IMR-90 (cell line): Measurements from ENCODE around the gene CYP4V2. TPM values are rescaled to one million over a fixed set of nuclear protein-coding genes. Genes with fewer than 3 reads are reported as not detected.

Experiments
- ATAC-seq: fragments of 200-7000 bp; cut with Tn5 transposase; 2 replicates; pipeline ENCODE4 v1.9.1; 2020; ENCODE audit warnings: low read depth, mild to moderate bottlenecking, moderate library complexity
- BruUV-seq: library from RNA; stranded (reverse); fragments of 400-500 nt; replicated peaks from 2 replicates; lab custom pipeline; 2021; lab: Mats Ljungman, UMichigan
- CTCF ChIA-PET: fragments of 300-600 bp; formaldehyde crosslinking; extraction: SDS; loops from one replicate; lab custom pipeline; 2021; ENCODE audit warnings: antibody characterized with exemption; lab: Yijun Ruan, JAX
- POLR2A ChIA-PET: fragments of 300-600 bp; sonication (Branson Sonifier 250); formaldehyde crosslinking; loops from one replicate; lab custom pipeline; 2022; ENCODE audit warnings: antibody characterized with exemption; ENCODE audit not compliant: unreplicated experiment; lab: Charles Lee
- DNase-seq: peaks from one replicate; pipeline ENCODE4 v3.0.0; 2013
- H2AFZ ChIP-seq: replicated peaks from 2 replicates; pipeline ENCODE3; 2013; ENCODE audit warnings: low read length, mild to moderate bottlenecking; ENCODE audit not compliant: poor library complexity
- H2AK5ac ChIP-seq: 2 replicates; pipeline ENCODE4 v1.6.1; 2013; ENCODE audit warnings: low read depth, low read length, inconsistent platforms
- H2AK9ac ChIP-seq: replicated peaks from 2 replicates; pipeline ENCODE3; 2013; ENCODE audit warnings: mild to moderate bottlenecking, low read depth, low read length, moderate library complexity; ENCODE audit not compliant: poor library complexity
- H2BK120ac ChIP-seq: 2 replicates; pipeline ENCODE4 v1.6.1; 2013; ENCODE audit warnings: low read depth, low read length, inconsistent platforms
- H2BK15ac ChIP-seq: 3 replicates; pipeline ENCODE4 v1.6.1; 2013; ENCODE audit warnings: low read depth, low read length, inconsistent platforms
- H2BK20ac ChIP-seq: 2 replicates; pipeline ENCODE4 v1.6.1; 2013; ENCODE audit warnings: low read depth, mild to moderate bottlenecking, inconsistent platforms, low read length, moderate library complexity
- H2BK5ac ChIP-seq: 2 replicates; pipeline ENCODE4 v1.6.1; 2013; ENCODE audit warnings: mild to moderate bottlenecking, low read depth, low read length, inconsistent platforms; ENCODE audit not compliant: poor library complexity, severe bottlenecking
- H3K14ac ChIP-seq: replicated peaks from 2 replicates; pipeline ENCODE4 v1.6.1; 2013; ENCODE audit warnings: low read depth, low read length, inconsistent platforms
- H3K18ac ChIP-seq: 2 replicates; pipeline ENCODE4 v1.6.1; 2013; ENCODE audit warnings: low read depth, low read length, control low read depth
- H3K23ac ChIP-seq: 2 replicates; pipeline ENCODE4 v1.6.1; 2013; ENCODE audit warnings: low read depth, low read length, inconsistent platforms
- H3K27ac ChIP-seq: 2 replicates; pipeline ENCODE4 v1.5.1; 2013; ENCODE audit warnings: mild to moderate bottlenecking, control low read depth, low read length; ENCODE audit not compliant: insufficient read depth
- H3K27me3 ChIP-seq: 2 replicates; pipeline ENCODE4 v1.6.1; 2013; ENCODE audit warnings: low read length; ENCODE audit not compliant: control insufficient read depth, insufficient read depth
- H3K36me3 ChIP-seq: 2 replicates; pipeline ENCODE4 v1.6.1; 2013; ENCODE audit warnings: low read length, mixed read lengths; ENCODE audit not compliant: control insufficient read depth, insufficient read depth
- H3K4ac ChIP-seq: 2 replicates; pipeline ENCODE4 v1.6.1; 2013; ENCODE audit warnings: low read depth, low read length, inconsistent platforms
- H3K4me1 ChIP-seq: 2 replicates; pipeline ENCODE4 v1.6.1; 2013; ENCODE audit warnings: low read length, mixed read lengths; ENCODE audit not compliant: control insufficient read depth, insufficient read depth
- H3K4me2 ChIP-seq: 2 replicates; pipeline ENCODE4 v1.6.1; 2013; ENCODE audit warnings: low read depth, mild to moderate bottlenecking, control low read depth, low read length, moderate library complexity
- H3K4me3 ChIP-seq: 2 replicates; pipeline ENCODE4 v1.5.1; 2013; ENCODE audit warnings: low read depth, mild to moderate bottlenecking, control low read depth, low read length, moderate library complexity; ENCODE audit not compliant: insufficient read depth
- H3K56ac ChIP-seq: 2 replicates; pipeline ENCODE4 v1.6.1; 2013; ENCODE audit warnings: low read length, inconsistent platforms; ENCODE audit not compliant: insufficient read depth; ENCODE audit errors: extremely low read depth
- H3K79me1 ChIP-seq, 2 experiments: 2 replicates each; pipeline ENCODE4 v1.6.1; 2013; ENCODE audit warnings: low read length in 2 of 2, inconsistent platforms in 1 of 2, low read depth in 1 of 2
- H3K9ac ChIP-seq: 2 replicates; pipeline ENCODE4 v1.6.1; 2013; ENCODE audit warnings: low read depth, low read length, control low read depth
- H3K9me1 ChIP-seq: 2 replicates; pipeline ENCODE4 v1.6.1; 2013; ENCODE audit warnings: low read length, inconsistent platforms; ENCODE audit not compliant: insufficient read depth
- H3K9me3 ChIP-seq: 2 replicates; pipeline ENCODE4 v1.6.1; 2013; ENCODE audit warnings: low read length; ENCODE audit not compliant: control insufficient read depth, insufficient read depth
- H4K20me1 ChIP-seq: 2 replicates; pipeline ENCODE4 v1.6.1; 2013; ENCODE audit warnings: low read length, inconsistent platforms; ENCODE audit not compliant: insufficient read depth
- H4K5ac ChIP-seq: 2 replicates; pipeline ENCODE4 v1.6.1; 2013; ENCODE audit warnings: mild to moderate bottlenecking, low read depth, low read length, control low read depth
- H4K8ac ChIP-seq, 2 experiments: 2 replicates each; pipeline ENCODE4 v1.6.1; 2013; ENCODE audit warnings: low read depth in 2 of 2, low read length in 2 of 2, control low read depth in 1 of 2, inconsistent platforms in 1 of 2
- H4K91ac ChIP-seq: 2 replicates; pipeline ENCODE4 v1.6.1; 2013; ENCODE audit warnings: low read depth, low read length, inconsistent platforms; ENCODE audit not compliant: insufficient read depth
- BHLHE40 ChIP-seq: fragments of 150-350 bp; IDR thresholded peaks from 2 replicates; pipeline ENCODE4 v1.6.1; 2016; ENCODE audit warnings: mild to moderate bottlenecking, low read depth, low read length
- CEBPB ChIP-seq: IDR thresholded peaks from 2 replicates; pipeline ENCODE4 v1.6.1; 2012; ENCODE audit warnings: low read depth, low read length, improper control_type of control experiment
- CTCF ChIP-seq: conservative IDR thresholded peaks from 2 replicates; pipeline ENCODE4 v1.5.1; 2012; ENCODE audit warnings: mild to moderate bottlenecking, low read depth, low read length, improper control_type of control experiment
- FOS ChIP-seq: fragments of 150-350 bp; IDR thresholded peaks from 2 replicates; pipeline ENCODE4 v1.6.1; 2016; ENCODE audit warnings: low read depth, low read length
- MAFK ChIP-seq: IDR thresholded peaks from 2 replicates; pipeline ENCODE4 v1.6.1; 2012; ENCODE audit warnings: low read depth, low read length, improper control_type of control experiment
- MAZ ChIP-seq: IDR thresholded peaks from 2 replicates; pipeline ENCODE4 v1.6.1; 2012; ENCODE audit warnings: low read depth, mild to moderate bottlenecking, low read length, improper control_type of control experiment, moderate library complexity, borderline replicate concordance
- MXI1 ChIP-seq: IDR thresholded peaks from 2 replicates; pipeline ENCODE4 v1.6.1; 2012; ENCODE audit warnings: low read depth, mild to moderate bottlenecking, low read length, moderate library complexity, borderline replicate concordance
- NFE2L2 ChIP-seq: fragments of 150-350 bp; IDR thresholded peaks from 2 replicates; pipeline ENCODE4 v1.6.1; 2016; ENCODE audit warnings: low read depth, mild to moderate bottlenecking, low read length
- POLR2A ChIP-seq: IDR thresholded peaks from 2 replicates; pipeline ENCODE4 v1.6.1; 2012; ENCODE audit warnings: mild to moderate bottlenecking, low read depth, low read length
- RAD21 ChIP-seq: IDR thresholded peaks from 2 replicates; pipeline ENCODE4 v1.6.1; 2012; ENCODE audit warnings: low read length, improper control_type of control experiment
- RCOR1 ChIP-seq: IDR thresholded peaks from 2 replicates; pipeline ENCODE4 v1.6.1; 2012; ENCODE audit warnings: mild to moderate bottlenecking, low read length, improper control_type of control experiment; ENCODE audit not compliant: insufficient replicate concordance
- RFX5 ChIP-seq: IDR thresholded peaks from 2 replicates; pipeline ENCODE4 v1.8.0; 2012; ENCODE audit warnings: low read depth, mild to moderate bottlenecking, low read length, moderate library complexity
- SMC3 ChIP-seq: fragments of 150-350 bp; IDR thresholded peaks from 2 replicates; pipeline ENCODE4 v1.6.1; 2016; ENCODE audit warnings: low read depth, mild to moderate bottlenecking, antibody characterized with exemption, low read length, moderate library complexity
- USF2 ChIP-seq: fragments of 150-350 bp; IDR thresholded peaks from 2 replicates; pipeline ENCODE4 v1.6.1; 2017; ENCODE audit warnings: mild to moderate bottlenecking, antibody characterized with exemption, low read length, low read depth
- whole genome bisulfite sequencing, 2 experiments: methylation state at CpG; one replicate each; pipeline versions ENCODE4 v1.1.5 to v1.1.7; 2013; ENCODE audit warnings: missing lambda C conversion rate in 2 of 2; ENCODE audit not compliant: insufficient read length in 1 of 2; ENCODE audit errors: extremely low coverage in 2 of 2; 5-methylcytosine and 5-hydroxymethylcytosine counted together
- dilution Hi-C: fragments of 300-500 bp; cut with HindIII; formaldehyde crosslinking; loops from one replicate; pipeline ENCODE4 v1.14.3; 2018; ENCODE audit warnings: low sequenced_read_pairs; ENCODE audit not compliant: unreplicated experiment
- in situ Hi-C: fragments of 300-500 bp; cut with MboI; formaldehyde crosslinking; loops from 3 replicates; pipeline ENCODE4 v1.14.3; 2019; ENCODE audit warnings: low sequenced_read_pairs, inconsistent platforms, mixed read lengths
- intact Hi-C: fragments of 100-400 bp; cut with micrococcal nuclease; formaldehyde crosslinking; loops from 2 replicates; pipeline ENCODE4 v1.10.0; 2022
- polyA plus RNA-seq, 3 experiments: library from polyadenylated mRNA; depleted of rRNA; stranded (reverse); fragments of >200 nt; gene quantifications; 2 replicates each; pipeline ENCODE4 v1.2.3, GENCODE V29; 2012; ENCODE audit warnings: low replicate concordance in 1 of 3
- total RNA-seq: library from RNA; depleted of rRNA; stranded (reverse); fragments of >200 nt; gene quantifications from 2 replicates; pipeline ENCODE4 v1.2.3, GENCODE V29; 2012

CYP4V2 gene
- total and polyA plus RNA-seq, 2 of the 4 experiments (the other 2 are of a cell fraction), result 3.9 to 4.1 TPM

GRCh38 chr4:186188107-186188506, 3.3 kb upstream of the CYP4V2 start:
- no peaks in the 10 kb centered on the region; the same call in 1 of the 2 replicates for H3K4me1 ChIP-seq
- H3K27me3 ChIP-seq, result no peaks in the 10 kb centered on the region; the same call in 1 of the 2 replicates
- CTCF ChIA-PET, result no interaction called here
- no peaks in the 10 kb centered on the region for H3K9me3 ChIP-seq
- H2BK15ac ChIP-seq, result no peak overlapping the region
- no peak overlapping the region for H2AK5ac ChIP-seq
- no peak overlapping the region for H2BK120ac ChIP-seq
- DNase-seq (no peak), ATAC-seq (no peak)
- H4K20me1 ChIP-seq, result no peaks in the 10 kb centered on the region
- BruUV-seq, result no TSS peak
- intact Hi-C loops (no loop called here), dilution Hi-C loops (no loop called here), in situ Hi-C loops (no loop called here)
- no peak overlapping the region for H3K56ac ChIP-seq
- no peak overlapping the region for H2AK9ac ChIP-seq
- no peak overlapping the region for H4K5ac ChIP-seq
- no peak overlapping the region for H3K4ac ChIP-seq
- no peak overlapping the region for H2BK20ac ChIP-seq
- no peak overlapping the region for H3K18ac ChIP-seq
- no peak overlapping the region for H3K4me3 ChIP-seq
- H3K4me2 ChIP-seq, result no peak overlapping the region
- H2BK5ac ChIP-seq, result no peak overlapping the region
- H3K79me1 ChIP-seq, result no peaks in the 10 kb centered on the region
- no peaks in the 10 kb centered on the region for H3K36me3 ChIP-seq
- POLR2A ChIA-PET, result no interaction called here
- no peak overlapping the region for H2AFZ ChIP-seq
- H3K9ac ChIP-seq, result no peak overlapping the region
- H4K91ac ChIP-seq, result no peak overlapping the region
- TF ChIP-seq NFE2L2 (no peak), RFX5 (no peak), BHLHE40 (no peak), SMC3 (no peak), USF2 (no peak), MAFK (no peak), RAD21 (no peak), MAZ (no peak), FOS (no peak), CTCF (no peak), MXI1 (no peak), POLR2A (no peak), RCOR1 (no peak), CEBPB (no peak)
- no peak overlapping the region for H3K14ac ChIP-seq
- H3K23ac ChIP-seq, result no peak overlapping the region
- no CpG with 5 or more reads among the region's 3 CpGs for WGBS, 2 experiments
- no peak overlapping the region for H4K8ac ChIP-seq
- no peaks in the 10 kb centered on the region; the same call in 1 of the 2 replicates for H3K9me1 ChIP-seq
- no peak overlapping the region for H3K27ac ChIP-seq
